GM12865 (cell line): Measurements from ENCODE around the gene NLRP11.

Source experiments
- DNase-seq: peaks from one replicate; pipeline ENCODE4 v3.0.0; 2010; ENCODE audit warnings: low read depth
- H3K4me3 ChIP-seq: 2 replicates; pipeline ENCODE4 v1.5.1; 2011; ENCODE audit warnings: mild to moderate bottlenecking, low read depth, low read length, control low read depth
- TF ChIP-seq, protein P1 (sequence below): IDR thresholded peaks from 2 replicates; pipeline ENCODE4 v1.5.1; 2011; ENCODE audit warnings: low read length, control low read depth, low read depth, inconsistent platforms; ENCODE audit not compliant: insufficient read depth; ENCODE audit errors: missing control alignments

The NLRP11 gene

GRCh38 chr19:55753401-55753800 lies 78.4 kb downstream of the NLRP11 start:
- H3K4me3 ChIP-seq: no peak overlapping the region
- no peak for DNase-seq
- TF ChIP-seq, protein P1, sequence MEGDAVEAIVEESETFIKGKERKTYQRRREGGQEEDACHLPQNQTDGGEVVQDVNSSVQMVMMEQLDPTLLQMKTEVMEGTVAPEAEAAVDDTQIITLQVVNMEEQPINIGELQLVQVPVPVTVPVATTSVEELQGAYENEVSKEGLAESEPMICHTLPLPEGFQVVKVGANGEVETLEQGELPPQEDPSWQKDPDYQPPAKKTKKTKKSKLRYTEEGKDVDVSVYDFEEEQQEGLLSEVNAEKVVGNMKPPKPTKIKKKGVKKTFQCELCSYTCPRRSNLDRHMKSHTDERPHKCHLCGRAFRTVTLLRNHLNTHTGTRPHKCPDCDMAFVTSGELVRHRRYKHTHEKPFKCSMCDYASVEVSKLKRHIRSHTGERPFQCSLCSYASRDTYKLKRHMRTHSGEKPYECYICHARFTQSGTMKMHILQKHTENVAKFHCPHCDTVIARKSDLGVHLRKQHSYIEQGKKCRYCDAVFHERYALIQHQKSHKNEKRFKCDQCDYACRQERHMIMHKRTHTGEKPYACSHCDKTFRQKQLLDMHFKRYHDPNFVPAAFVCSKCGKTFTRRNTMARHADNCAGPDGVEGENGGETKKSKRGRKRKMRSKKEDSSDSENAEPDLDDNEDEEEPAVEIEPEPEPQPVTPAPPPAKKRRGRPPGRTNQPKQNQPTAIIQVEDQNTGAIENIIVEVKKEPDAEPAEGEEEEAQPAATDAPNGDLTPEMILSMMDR: no peak

- no peak overlapping the region for H3K4me3 ChIP-seq
- DNase-seq: no peak
- TF ChIP-seq, protein P1: no peak
These were observed 81.1 kb downstream of the NLRP11 start for GRCh38 chr19:55750715-55751114.

DNA sequence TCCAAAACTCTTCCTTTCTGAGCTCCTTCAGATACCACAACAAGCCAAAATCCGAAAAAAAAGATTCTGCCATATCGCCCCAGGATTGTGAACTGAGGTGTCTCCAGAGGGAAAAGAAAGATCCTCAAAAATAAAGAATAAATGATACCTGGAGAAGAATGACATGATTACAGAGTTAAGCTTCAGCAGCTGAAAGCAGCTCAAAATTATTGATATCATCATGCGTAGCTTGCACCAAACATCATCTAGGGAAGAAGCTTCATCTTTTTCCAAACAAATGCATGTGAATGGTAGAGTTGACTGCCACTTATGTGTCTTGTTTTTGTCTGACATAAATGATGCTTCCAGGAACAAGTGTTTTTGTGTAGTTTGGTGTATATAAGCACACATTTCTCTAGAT lies 93.5 kb downstream of the NLRP11 start, which contains the start of gene NLRP9:
Gene NLRP9, minus strand, starts transcription at position 101 of the 400 bp plus-strand sequence. Its CDS starts 28 bp downstream, at position 73.
- TF ChIP-seq, protein P1: no peak
- DNase-seq: no peak
- no peak within 1 kb of the TSS for H3K4me3 ChIP-seq
